Left ventricle myocardium inferior (tissue), 1 donor: ENCODE data around the gene MAP2. TPM values are rescaled to one million over a fixed set of nuclear protein-coding genes. Genes with fewer than 3 reads are reported as not detected.

Experiments used
- DNase-seq: peaks from one replicate; pipeline ENCODE4 v3.0.0-alpha.2; 2020
- H3K27ac ChIP-seq: fragments of 200-600 bp; replicated peaks from 2 replicates; pipeline ENCODE4 v1.8.0; 2021
- H3K27me3 ChIP-seq: fragments of 200-600 bp; 2 replicates; pipeline ENCODE4 v1.8.0; 2021; ENCODE audit warnings: low read depth
- H3K36me3 ChIP-seq: fragments of 200-600 bp; 2 replicates; pipeline ENCODE4 v1.8.0; 2021
- H3K4me1 ChIP-seq: fragments of 200-600 bp; 2 replicates; pipeline ENCODE4 v1.8.0; 2021
- H3K4me3 ChIP-seq: fragments of 200-600 bp; 2 replicates; pipeline ENCODE4 v1.8.0; 2021; ENCODE audit warnings: mild to moderate bottlenecking, moderate library complexity
- H3K9me3 ChIP-seq: fragments of 200-600 bp; replicated peaks from 2 replicates; pipeline ENCODE4 v1.8.0; 2021
- CTCF ChIP-seq: fragments of 200-600 bp; IDR thresholded peaks from 2 replicates; pipeline ENCODE4 v1.8.0; 2021; ENCODE audit warnings: antibody characterized with exemption, mild to moderate bottlenecking, borderline replicate concordance
- intact Hi-C: fragments of 100-400 bp; cut with micrococcal nuclease; formaldehyde crosslinking; loops from one replicate; pipeline ENCODE4 v1.11.0; 2022
- total RNA-seq: library from RNA; stranded (reverse); fragmentation: NEBNext Ultra II Directional; extraction: Animal tissue kit (Norgen Biotek cat#: 25700); gene quantifications from one replicate; pipeline ENCODE4 v1.2.1, GENCODE V29; 2021
- donor health status: DM: no; HTN: yes; CAD: no; lungs with severe emphysema.

The MAP2 gene
- total RNA-seq, 1 donor from 2014 or later = 6.2 TPM

DNA sequence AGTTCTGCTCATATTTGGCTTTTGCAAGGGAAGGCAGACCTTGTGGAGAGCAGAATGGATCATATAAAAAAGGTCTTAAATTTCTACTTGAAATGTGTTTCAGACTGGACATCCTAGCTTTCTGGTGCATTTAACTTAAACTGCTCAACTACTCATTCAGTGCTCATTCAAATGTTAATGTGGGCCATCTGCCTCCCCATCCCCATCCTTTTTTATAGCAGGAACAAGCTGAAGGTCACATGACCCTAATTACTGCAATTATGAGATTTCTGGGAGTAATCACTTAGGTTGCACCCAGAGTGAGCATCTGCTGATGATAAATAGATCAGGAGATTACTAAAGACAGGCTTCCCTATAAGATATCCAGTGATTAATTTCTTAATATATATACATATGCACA lies 96.1 kb downstream of the MAP2 start:
- no peak for DNase-seq
- Histone ChIP-seq H3K27ac (no peak overlapping the region), H3K4me3 (no peak overlapping the region), H3K4me1 (no peaks in the 10 kb centered on the region), H3K9me3 (no peaks in the 10 kb centered on the region), H3K36me3 (no peaks in the 10 kb centered on the region), H3K27me3 (no peaks in the 10 kb centered on the region)
- TF ChIP-seq CTCF = no peak
- intact Hi-C loops = no loop called here

DNA sequence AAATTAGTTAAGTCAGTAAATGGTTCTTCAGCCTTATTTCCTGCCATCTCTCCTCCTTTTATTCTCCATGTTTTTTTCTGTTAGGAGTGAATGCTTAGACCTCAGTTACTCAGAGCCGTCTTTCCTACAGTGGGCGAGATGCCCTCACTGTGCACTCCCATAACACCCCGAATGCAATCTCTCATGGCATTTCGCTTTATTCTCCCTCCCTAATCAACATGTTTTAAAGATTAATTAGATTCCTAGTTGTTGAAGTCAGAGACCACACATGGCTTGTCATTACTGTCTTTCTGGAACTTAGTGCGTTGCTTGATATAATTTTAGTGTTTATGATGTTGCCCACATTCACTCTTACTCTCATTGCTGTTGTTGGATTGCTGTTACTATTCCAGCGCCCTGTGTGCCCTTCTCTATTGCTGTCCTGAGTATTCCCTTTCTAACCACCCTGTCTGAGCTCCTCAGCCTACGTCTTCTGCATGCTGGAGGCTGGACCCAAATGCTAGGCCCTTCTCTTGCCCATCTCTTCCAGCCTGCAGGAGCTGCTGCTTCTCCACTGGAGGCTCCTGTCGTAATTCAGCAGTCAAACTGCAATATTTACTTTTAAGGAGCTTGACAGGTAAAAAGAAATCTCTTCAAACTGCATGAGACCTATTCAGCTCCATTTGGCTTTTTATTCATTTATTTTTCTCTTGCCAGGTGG lies 99.3 kb downstream of the MAP2 start:
- Histone ChIP-seq H3K36me3 (no peaks in the 10 kb centered on the region), H3K4me3 (no peak overlapping the region), H3K9me3 (no peaks in the 10 kb centered on the region), H3K4me1 (peaks cover 21% of the 10 kb centered on the region), H3K27ac (no peak overlapping the region), H3K27me3 (no peaks in the 10 kb centered on the region)
- intact Hi-C loops = no loop called here
- no peak for TF ChIP-seq CTCF
- DNase-seq = no peak

DNA sequence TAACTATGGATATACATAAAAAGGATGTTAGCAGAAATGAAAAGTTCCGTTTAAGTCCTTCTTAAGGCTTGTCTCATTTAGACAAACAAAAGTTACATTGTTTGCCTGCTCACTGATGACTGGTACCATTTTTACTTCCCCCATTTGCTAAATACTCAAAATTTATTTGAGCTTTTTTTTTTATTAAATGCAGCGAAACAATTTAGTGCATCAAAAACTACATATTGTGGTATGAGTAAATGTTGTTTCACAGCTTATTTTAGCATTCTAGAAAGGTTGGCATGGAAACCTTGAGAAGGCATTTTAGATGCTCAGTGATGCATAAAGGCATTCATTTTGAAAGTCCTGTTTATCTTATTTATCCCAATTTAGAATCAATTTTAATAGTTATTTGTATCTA lies 100.0 kb downstream of the MAP2 start:
- Histone ChIP-seq H3K4me3 (no peak overlapping the region), H3K27ac (no peak overlapping the region), H3K36me3 (no peaks in the 10 kb centered on the region), H3K9me3 (no peaks in the 10 kb centered on the region), H3K4me1 (peaks cover 21% of the 10 kb centered on the region), H3K27me3 (no peaks in the 10 kb centered on the region)
- intact Hi-C loops = no loop called here
- TF ChIP-seq CTCF = no peak
- no peak for DNase-seq

- no peaks in the 10 kb centered on the region for H3K27me3 ChIP-seq
- no peak for TF ChIP-seq CTCF
- H3K9me3 ChIP-seq = no peaks in the 10 kb centered on the region
- H3K4me1 ChIP-seq = peaks cover 21% of the 10 kb centered on the region
- intact Hi-C loops = no loop called here
- H3K27ac ChIP-seq = peak overlapping the region; percentile 81
- H3K36me3 ChIP-seq = no peaks in the 10 kb centered on the region
- DNase-seq = no peak
- peak overlapping the region; percentile 49 for H3K4me3 ChIP-seq
Measured at GRCh38 chr2:209525331-209525730, 101.5 kb downstream of the MAP2 start.

DNA sequence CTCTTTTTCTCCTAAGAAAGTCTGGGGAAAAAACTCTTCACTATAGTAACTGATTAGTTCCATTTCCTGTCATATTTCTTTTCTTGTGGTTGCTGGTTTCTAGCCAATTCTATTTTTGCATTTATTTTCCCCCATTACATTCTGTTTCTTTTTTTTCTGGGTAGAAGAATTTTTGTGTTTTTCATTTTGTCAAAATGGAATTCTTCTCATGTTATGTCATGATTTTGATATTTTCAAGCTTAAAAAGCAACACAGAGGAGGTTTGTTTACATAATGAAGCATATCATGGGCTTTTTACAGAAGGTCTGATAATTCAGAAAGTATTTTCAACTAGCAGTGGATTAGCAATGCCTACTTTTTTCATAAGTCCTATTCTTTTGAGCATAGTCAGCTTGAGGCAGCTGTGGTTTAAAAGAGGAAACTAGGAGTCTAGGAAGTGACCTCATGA lies 102.0 kb downstream of the MAP2 start:
- intact Hi-C loops = no loop called here
- H3K9me3 ChIP-seq = no peaks in the 10 kb centered on the region
- no peaks in the 10 kb centered on the region for H3K36me3 ChIP-seq
- no peak for TF ChIP-seq CTCF
- peaks cover 21% of the 10 kb centered on the region for H3K4me1 ChIP-seq
- no peaks in the 10 kb centered on the region for H3K27me3 ChIP-seq
- peak overlapping the region; percentile 49 for H3K4me3 ChIP-seq
- DNase-seq = no peak
- H3K27ac ChIP-seq = peak overlapping the region; percentile 81
